ENCODE measurements around the gene KLHDC10. TPM values are rescaled to one million over a fixed set of nuclear protein-coding genes. Genes with fewer than 3 reads are reported as not detected.

KLHDC10 gene
- total and polyA plus RNA-seq, 2 experiments from 2014 or later = 5.5 to 14.7 TPM

DNA sequence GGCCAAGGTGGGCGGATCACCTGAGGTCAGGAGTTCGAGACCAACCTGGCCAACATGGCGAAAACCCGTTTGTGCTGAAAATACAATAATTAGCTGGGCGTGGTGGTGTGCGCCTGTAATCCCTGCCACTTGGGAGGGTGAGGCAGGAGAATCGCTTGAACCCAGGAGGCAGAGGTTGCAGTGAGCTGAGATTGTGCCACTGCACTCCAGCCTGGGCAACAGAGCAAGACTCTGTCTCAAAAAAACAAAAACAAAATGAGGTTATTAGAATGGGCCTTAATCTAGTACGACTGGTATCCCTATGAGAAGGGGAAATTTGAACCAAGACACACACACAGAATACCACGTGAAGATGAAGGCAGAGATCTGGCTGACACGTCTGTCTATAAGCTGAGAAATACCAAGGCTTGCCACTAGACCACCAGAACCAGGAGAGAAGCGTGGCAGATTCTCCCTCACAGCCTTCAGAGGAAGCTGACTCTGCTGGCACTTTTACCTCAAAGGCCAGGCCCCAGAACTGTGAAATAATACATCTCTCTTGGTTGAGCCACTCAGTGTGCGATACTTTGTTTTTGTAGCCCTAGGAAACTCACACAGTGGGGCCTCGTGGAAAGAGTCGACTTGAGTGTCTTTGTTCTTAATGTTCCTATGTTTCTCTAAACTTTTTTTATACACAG lies 75.2 kb downstream of the KLHDC10 start:
- H3K4me1 ChIP-seq (ENCODE audit: insufficient read depth) = no peaks in the 10 kb centered on the region
- Mint-ChIP-seq H3K4me3 (no peak overlapping the region), H3K27ac (no peak overlapping the region; the same call in 1 of the 2 replicates), H3K27me3 (ENCODE audit: insufficient read depth, low read depth, poor library complexity) (peaks cover 21% of the 10 kb centered on the region), H3K4me1 (peaks cover 25% of the 10 kb centered on the region), H3K36me3 (ENCODE audit: low read depth) (no peaks in the 10 kb centered on the region), H3K9me3 (no peaks in the 10 kb centered on the region)
- H3K27me3 ChIP-seq (ENCODE audit: insufficient read depth) = peaks cover 5% of the 10 kb centered on the region
- H2AFZ ChIP-seq = no peak overlapping the region
- no peaks in the 10 kb centered on the region for H3K36me3 ChIP-seq (ENCODE audit: insufficient read depth)
- ATAC-seq (no peak), DNase-seq (ENCODE audit: low spot score) (no peak)
- no peak overlapping the region for H3K27ac ChIP-seq (ENCODE audit: low read depth)
- no peak overlapping the region for H3K4me3 ChIP-seq
- no peaks in the 10 kb centered on the region for H3K9me2 ChIP-seq (ENCODE audit: insufficient read depth)
- H3K79me2 ChIP-seq (replicated peaks; ENCODE audit: insufficient read depth) = no peaks in the 10 kb centered on the region
- TF ChIP-seq EZH2phosphoT487 (IDR thresholded peaks at IDR 0.05; ENCODE audit: unreplicated experiment) = no peak
- TF ChIP-seq ZNF331 (CRISPR knock-in tag; IDR thresholded peaks at IDR 0.05; ENCODE audit: low read depth) = no peak
- no peak for TF ChIP-seq EZH2 (IDR thresholded peaks at IDR 0.05; ENCODE audit: low read depth, unreplicated experiment)
- TF ChIP-seq ZNF114 (CRISPR knock-in tag; IDR thresholded peaks at IDR 0.05) = no peak
- TF ChIP-seq STAT1 (IDR thresholded peaks at IDR 0.05; ENCODE audit: unreplicated experiment) = no peak
- TF ChIP-seq, protein P1, sequence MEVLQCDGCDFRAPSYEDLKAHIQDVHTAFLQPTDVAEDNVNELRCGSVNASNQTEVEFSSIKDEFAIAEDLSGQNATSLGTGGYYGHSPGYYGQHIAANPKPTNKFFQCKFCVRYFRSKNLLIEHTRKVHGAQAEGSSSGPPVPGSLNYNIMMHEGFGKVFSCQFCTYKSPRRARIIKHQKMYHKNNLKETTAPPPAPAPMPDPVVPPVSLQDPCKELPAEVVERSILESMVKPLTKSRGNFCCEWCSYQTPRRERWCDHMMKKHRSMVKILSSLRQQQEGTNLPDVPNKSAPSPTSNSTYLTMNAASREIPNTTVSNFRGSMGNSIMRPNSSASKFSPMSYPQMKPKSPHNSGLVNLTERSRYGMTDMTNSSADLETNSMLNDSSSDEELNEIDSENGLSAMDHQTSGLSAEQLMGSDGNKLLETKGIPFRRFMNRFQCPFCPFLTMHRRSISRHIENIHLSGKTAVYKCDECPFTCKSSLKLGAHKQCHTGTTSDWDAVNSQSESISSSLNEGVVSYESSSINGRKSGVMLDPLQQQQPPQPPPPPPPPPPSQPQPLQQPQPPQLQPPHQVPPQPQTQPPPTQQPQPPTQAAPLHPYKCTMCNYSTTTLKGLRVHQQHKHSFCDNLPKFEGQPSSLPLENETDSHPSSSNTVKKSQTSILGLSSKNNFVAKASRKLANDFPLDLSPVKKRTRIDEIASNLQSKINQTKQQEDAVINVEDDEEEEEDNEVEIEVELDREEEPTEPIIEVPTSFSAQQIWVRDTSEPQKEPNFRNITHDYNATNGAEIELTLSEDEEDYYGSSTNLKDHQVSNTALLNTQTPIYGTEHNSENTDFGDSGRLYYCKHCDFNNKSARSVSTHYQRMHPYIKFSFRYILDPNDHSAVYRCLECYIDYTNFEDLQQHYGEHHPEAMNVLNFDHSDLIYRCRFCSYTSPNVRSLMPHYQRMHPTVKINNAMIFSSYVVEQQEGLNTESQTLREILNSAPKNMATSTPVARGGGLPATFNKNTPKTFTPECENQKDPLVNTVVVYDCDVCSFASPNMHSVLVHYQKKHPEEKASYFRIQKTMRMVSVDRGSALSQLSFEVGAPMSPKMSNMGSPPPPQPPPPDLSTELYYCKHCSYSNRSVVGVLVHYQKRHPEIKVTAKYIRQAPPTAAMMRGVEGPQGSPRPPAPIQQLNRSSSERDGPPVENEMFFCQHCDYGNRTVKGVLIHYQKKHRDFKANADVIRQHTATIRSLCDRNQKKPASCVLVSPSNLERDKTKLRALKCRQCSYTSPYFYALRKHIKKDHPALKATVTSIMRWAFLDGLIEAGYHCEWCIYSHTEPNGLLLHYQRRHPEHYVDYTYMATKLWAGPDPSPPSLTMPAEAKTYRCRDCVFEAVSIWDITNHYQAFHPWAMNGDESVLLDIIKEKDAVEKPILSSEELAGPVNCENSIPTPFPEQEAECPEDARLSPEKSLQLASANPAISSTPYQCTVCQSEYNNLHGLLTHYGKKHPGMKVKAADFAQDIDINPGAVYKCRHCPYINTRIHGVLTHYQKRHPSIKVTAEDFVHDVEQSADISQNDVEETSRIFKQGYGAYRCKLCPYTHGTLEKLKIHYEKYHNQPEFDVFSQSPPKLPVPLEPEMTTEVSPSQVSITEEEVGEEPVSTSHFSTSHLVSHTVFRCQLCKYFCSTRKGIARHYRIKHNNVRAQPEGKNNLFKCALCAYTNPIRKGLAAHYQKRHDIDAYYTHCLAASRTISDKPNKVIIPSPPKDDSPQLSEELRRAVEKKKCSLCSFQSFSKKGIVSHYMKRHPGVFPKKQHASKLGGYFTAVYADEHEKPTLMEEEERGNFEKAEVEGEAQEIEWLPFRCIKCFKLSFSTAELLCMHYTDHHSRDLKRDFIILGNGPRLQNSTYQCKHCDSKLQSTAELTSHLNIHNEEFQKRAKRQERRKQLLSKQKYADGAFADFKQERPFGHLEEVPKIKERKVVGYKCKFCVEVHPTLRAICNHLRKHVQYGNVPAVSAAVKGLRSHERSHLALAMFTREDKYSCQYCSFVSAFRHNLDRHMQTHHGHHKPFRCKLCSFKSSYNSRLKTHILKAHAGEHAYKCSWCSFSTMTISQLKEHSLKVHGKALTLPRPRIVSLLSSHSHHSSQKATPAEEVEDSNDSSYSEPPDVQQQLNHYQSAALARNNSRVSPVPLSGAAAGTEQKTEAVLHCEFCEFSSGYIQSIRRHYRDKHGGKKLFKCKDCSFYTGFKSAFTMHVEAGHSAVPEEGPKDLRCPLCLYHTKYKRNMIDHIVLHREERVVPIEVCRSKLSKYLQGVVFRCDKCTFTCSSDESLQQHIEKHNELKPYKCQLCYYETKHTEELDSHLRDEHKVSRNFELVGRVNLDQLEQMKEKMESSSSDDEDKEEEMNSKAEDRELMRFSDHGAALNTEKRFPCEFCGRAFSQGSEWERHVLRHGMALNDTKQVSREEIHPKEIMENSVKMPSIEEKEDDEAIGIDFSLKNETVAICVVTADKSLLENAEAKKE (CRISPR knock-in tag; IDR thresholded peaks at IDR 0.05) = no peak
- no peak for TF ChIP-seq CREB1 (CRISPR knock-in tag; IDR thresholded peaks at IDR 0.05; ENCODE audit: low read depth)
- no peak for TF ChIP-seq POLR2AphosphoS5 (IDR thresholded peaks at IDR 0.05; ENCODE audit: low read depth)
- TF ChIP-seq, protein P2, sequence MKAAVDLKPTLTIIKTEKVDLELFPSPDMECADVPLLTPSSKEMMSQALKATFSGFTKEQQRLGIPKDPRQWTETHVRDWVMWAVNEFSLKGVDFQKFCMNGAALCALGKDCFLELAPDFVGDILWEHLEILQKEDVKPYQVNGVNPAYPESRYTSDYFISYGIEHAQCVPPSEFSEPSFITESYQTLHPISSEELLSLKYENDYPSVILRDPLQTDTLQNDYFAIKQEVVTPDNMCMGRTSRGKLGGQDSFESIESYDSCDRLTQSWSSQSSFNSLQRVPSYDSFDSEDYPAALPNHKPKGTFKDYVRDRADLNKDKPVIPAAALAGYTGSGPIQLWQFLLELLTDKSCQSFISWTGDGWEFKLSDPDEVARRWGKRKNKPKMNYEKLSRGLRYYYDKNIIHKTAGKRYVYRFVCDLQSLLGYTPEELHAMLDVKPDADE (IDR thresholded peaks at IDR 0.05) = no peak
- no peak for TF ChIP-seq CTCF (conservative IDR thresholded peaks at IDR 0.05; ENCODE audit: low read depth in 2 of 2)
- no peak for TF ChIP-seq JUNB (IDR thresholded peaks at IDR 0.05; ENCODE audit: unreplicated experiment)
- TF ChIP-seq REST (IDR thresholded peaks at IDR 0.05; ENCODE audit: unreplicated experiment) = no peak
- no peak for TF ChIP-seq NANOG (IDR thresholded peaks at IDR 0.05; ENCODE audit: borderline replicate concordance)
- no peak overlapping the region for H3K4me2 ChIP-seq
- H3F3A ChIP-seq (replicated peaks; ENCODE audit: low read depth) = no peaks in the 10 kb centered on the region
- H4K20me1 ChIP-seq (replicated peaks; ENCODE audit: insufficient read depth) = no peaks in the 10 kb centered on the region
